Colonic mucosa (tissue), 4 donors: ENCODE results near the gene SAMD10. TPM values are rescaled to one million over a fixed set of nuclear protein-coding genes. Genes with fewer than 3 reads are reported as not detected.

Source experiments
- DNase-seq: peaks from one replicate; pipeline ENCODE4 v3.0.0-alpha.2; 2020
- H3K27ac ChIP-seq: fragments of 200-600 bp; one replicate; pipeline ENCODE4 v1.8.0; 2021
- H3K27me3 ChIP-seq: fragments of 200-600 bp; one replicate; pipeline ENCODE4 v1.8.0; 2021
- H3K36me3 ChIP-seq: fragments of 200-600 bp; one replicate; pipeline ENCODE4 v1.8.0; 2021
- H3K4me1 ChIP-seq: fragments of 200-600 bp; one replicate; pipeline ENCODE4 v1.8.0; 2021; ENCODE audit warnings: mild to moderate bottlenecking
- H3K4me3 ChIP-seq: fragments of 200-600 bp; one replicate; pipeline ENCODE4 v1.8.0; 2021
- H3K9ac ChIP-seq, 2 donors: one replicate each; pipeline ENCODE4 v1.7.0; 2013; ENCODE audit warnings: control low read depth in 2 of 2, low read depth in 2 of 2, low read length in 2 of 2
- H3K9me3 ChIP-seq: fragments of 200-600 bp; one replicate; pipeline ENCODE4 v1.8.0; 2021
- intact Hi-C: fragments of 100-400 bp; cut with DNase I; formaldehyde crosslinking; loops from one replicate; pipeline ENCODE4 v1.14.1; 2022
- total RNA-seq, 2 donors: library from RNA; stranded (reverse); fragmentation: NEBNext Ultra II Directional in 1 of 2; extraction: Animal tissue kit (Norgen Biotek cat#: 25700) in 1 of 2; gene quantifications; one replicate each; pipeline ENCODE4 v1.2.1, GENCODE V29; 2021
- TF ChIP-seq, protein P1 (sequence below): fragments of 200-600 bp; IDR thresholded peaks from one replicate; pipeline ENCODE4 v1.8.0; 2022; ENCODE audit warnings: antibody characterized with exemption, mild to moderate bottlenecking
- donor health status: healthy.
- donor health status: DM: no; HTN: no; CAD: no.
- donor health status: DM: no; HTN: no; CAD: no.

The SAMD10 gene
- total RNA-seq, 2 donors from 2014 or later, result 6.1 to 6.4 TPM

DNA sequence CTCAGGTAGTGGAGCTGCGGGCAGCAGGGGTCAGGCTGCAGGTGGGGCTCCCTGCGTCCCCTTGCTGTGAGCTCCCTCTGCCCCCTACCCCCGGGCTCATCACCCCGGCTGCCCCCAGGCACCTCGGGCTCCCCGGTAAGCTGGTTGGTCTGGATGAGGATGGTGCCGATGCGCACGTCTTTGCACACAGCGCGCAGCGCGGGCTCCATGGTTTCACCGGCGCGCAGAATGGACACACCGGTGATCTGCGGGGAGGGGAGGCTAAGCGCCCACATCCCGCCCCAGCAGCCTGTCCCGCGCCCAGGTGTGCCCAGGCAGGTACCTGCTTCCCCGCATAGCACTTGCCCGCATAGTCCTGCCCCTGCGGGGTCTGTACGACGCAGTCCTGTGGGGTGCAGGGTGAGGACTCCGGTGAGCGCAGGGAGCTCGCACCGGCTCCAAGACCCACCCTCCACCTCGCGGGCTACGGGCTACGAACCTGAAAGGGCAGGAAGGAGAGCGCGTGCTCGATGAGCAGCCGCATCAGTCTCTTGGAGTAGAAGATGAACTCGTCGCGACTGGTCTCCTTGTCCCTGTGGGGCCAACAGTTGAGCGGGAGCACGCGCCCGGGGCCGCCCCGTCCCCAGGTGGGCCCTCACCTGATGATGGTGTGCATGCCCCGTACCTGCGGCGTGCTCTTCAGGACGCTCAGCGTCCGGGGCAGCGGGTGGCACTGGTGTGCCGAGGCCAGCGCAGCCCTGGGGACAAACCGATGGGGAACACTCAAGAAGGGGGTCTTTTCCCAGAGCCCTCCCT, 38.8 kb downstream of the SAMD10 start:
- intact Hi-C loops, result no loop called here

DNA sequence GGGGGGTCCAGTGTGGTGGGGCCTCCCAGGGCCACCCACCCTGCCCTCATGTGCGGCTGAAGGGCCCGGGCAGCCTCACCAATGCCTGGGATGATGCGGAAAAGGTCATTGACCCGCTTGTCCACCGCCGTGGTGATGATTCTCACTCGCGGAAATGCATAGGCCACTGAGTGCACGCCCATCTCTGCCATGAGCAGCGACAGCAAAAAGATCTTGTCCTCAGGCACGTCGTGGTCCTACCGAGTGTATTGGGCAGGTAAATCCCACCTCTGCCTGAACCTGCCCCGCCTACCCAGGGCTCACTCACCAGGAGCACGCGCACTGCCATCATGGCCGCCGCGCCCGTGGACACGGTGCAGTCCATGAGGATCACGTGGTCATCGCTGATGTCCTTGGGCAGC, 39.4 kb downstream of the SAMD10 start:
- H3K4me1 ChIP-seq, result no peaks in the 10 kb centered on the region
- H3K36me3 ChIP-seq, result peaks cover 17% of the 10 kb centered on the region
- no peak overlapping the region for H3K27ac ChIP-seq
- no peaks in the 10 kb centered on the region for H3K27me3 ChIP-seq
- TF ChIP-seq, protein P1, sequence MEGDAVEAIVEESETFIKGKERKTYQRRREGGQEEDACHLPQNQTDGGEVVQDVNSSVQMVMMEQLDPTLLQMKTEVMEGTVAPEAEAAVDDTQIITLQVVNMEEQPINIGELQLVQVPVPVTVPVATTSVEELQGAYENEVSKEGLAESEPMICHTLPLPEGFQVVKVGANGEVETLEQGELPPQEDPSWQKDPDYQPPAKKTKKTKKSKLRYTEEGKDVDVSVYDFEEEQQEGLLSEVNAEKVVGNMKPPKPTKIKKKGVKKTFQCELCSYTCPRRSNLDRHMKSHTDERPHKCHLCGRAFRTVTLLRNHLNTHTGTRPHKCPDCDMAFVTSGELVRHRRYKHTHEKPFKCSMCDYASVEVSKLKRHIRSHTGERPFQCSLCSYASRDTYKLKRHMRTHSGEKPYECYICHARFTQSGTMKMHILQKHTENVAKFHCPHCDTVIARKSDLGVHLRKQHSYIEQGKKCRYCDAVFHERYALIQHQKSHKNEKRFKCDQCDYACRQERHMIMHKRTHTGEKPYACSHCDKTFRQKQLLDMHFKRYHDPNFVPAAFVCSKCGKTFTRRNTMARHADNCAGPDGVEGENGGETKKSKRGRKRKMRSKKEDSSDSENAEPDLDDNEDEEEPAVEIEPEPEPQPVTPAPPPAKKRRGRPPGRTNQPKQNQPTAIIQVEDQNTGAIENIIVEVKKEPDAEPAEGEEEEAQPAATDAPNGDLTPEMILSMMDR, result no peak
- no peaks in the 10 kb centered on the region for H3K9me3 ChIP-seq
- H3K4me3 ChIP-seq, result no peak overlapping the region
- no peak for DNase-seq
- no peak overlapping the region for H3K9ac ChIP-seq
- intact Hi-C loops, result no loop called here

More for the DNA sequence above, 38.8 kb downstream of the SAMD10 start:
- H3K27ac ChIP-seq, result no peak overlapping the region
- H3K27me3 ChIP-seq, result no peaks in the 10 kb centered on the region
- H3K4me3 ChIP-seq, result no peak overlapping the region
- H3K9ac ChIP-seq, result no peak overlapping the region
- no peaks in the 10 kb centered on the region for H3K4me1 ChIP-seq
- no peaks in the 10 kb centered on the region for H3K9me3 ChIP-seq
- peaks cover 17% of the 10 kb centered on the region for H3K36me3 ChIP-seq
- no peak for DNase-seq
- TF ChIP-seq, protein P1, result no peak

DNA sequence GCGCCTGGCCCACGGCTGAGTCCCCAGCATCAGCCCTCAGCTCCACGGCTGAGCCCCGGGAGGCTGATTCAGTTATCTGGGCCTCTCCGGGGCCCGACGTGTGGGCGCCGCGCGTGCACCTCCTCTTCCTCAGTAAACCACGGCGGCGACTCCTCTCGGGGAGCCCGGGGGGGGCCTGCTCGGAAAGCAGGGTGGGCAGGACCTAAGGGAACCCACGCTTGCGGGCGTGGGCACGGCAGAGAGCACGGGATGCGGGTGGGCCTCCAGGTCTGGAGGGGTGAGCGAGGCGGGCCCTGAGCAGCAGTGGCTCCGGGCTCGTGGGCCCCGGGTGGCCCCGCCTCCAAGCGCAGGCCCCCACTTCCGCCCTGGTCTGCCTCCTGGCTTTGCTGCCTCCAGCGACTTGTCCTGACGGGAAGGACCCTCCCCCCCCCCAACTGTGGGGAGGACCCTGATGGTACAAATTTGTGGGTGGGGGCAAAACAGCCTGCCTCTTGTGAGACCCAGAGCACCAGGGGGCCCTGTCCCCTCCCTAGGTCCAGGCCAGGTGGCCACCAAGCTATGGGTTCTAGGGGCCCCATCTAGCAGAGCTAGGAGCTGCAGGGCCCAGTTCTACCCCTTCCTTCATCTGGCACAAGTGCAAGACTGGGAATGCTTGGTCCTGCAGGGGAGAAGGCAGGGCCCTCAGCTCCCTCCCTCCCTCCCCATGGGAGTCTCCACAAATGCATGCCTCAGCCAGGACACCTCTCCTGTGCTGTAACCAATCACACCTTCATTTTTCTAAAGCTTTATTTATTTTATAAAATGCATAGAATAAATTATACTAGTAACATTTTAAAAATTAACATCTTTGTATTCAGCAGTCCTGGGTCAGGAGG, 40.1 kb downstream of the SAMD10 start:
- intact Hi-C loops, result no loop called here
- TF ChIP-seq, protein P1, result no peak
- no peaks in the 10 kb centered on the region for H3K27me3 ChIP-seq
- no peaks in the 10 kb centered on the region for H3K4me1 ChIP-seq
- no peaks in the 10 kb centered on the region for H3K9me3 ChIP-seq
- H3K27ac ChIP-seq, result no peak overlapping the region
- no peak for DNase-seq
- peaks cover 13% of the 10 kb centered on the region for H3K36me3 ChIP-seq
- H3K9ac ChIP-seq, result no peak overlapping the region
- no peak overlapping the region for H3K4me3 ChIP-seq

DNA sequence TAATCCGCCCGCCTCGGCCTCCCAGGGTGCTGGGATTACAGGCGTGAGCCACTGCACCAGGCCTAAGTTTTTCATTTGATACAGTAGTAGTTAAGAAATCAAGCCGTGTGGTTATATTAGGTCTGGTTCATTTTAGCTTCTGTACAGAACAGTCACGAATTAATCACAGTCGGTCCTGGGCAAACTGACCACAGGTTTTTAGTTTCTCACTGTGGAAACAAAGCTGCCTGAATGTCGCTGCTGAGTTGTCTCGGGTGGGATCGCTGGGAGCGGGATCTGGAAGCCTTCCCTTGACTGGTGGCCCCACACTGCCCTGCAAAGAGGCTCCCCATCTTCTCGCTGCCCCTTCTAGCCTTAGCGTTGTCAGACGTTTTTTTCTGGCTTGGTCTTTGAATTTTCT, 41.8 kb downstream of the SAMD10 start:
- Histone ChIP-seq H3K9ac (no peak overlapping the region), H3K4me1 (no peaks in the 10 kb centered on the region), H3K9me3 (no peaks in the 10 kb centered on the region), H3K27me3 (no peaks in the 10 kb centered on the region), H3K4me3 (no peak overlapping the region), H3K27ac (no peak overlapping the region), H3K36me3 (peaks cover 3% of the 10 kb centered on the region)
- intact Hi-C loops, result no loop called here
- no peak for DNase-seq
- TF ChIP-seq, protein P1, result no peak

DNA sequence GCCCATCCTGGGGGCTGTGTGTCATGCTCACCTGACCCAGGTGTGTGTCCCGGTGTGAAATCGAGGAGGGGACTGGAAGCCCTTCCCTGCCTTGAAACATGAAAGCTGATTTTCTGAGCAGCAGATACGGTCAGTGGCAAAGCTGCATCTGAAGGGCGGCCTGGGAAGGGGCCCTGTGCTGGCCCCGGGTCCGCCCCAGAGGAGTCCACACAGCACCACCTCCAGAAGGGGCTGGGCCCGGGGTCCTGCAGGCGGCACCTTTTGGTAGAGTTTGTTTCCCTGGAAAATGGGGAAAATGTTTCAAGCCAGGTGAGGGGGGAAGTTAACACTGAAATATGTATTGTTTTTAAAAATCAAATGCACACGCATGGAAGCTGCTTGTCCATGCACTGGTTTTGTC, 44.0 kb downstream of the SAMD10 start:
- H3K9me3 ChIP-seq, result no peaks in the 10 kb centered on the region
- no peak for DNase-seq
- H3K27me3 ChIP-seq, result no peaks in the 10 kb centered on the region
- no peak overlapping the region for H3K4me3 ChIP-seq
- intact Hi-C loops, result no loop called here
- no peak overlapping the region for H3K9ac ChIP-seq
- TF ChIP-seq, protein P1, result no peak
- peaks cover 4% of the 10 kb centered on the region for H3K36me3 ChIP-seq
- no peak overlapping the region for H3K27ac ChIP-seq
- H3K4me1 ChIP-seq, result no peaks in the 10 kb centered on the region
